Measurements from ENCODE around the gene GTPBP3. TPM values are rescaled to one million over a fixed set of nuclear protein-coding genes. Genes with fewer than 3 reads are reported as not detected.

Gene GTPBP3
- polyA plus RNA-seq, 1 donor = 11.9 TPM

GRCh38 chr19:17380426-17381138, 43.2 kb downstream of the GTPBP3 start:
- DNase-seq (ENCODE audit: low read depth) = no peak

DNA sequence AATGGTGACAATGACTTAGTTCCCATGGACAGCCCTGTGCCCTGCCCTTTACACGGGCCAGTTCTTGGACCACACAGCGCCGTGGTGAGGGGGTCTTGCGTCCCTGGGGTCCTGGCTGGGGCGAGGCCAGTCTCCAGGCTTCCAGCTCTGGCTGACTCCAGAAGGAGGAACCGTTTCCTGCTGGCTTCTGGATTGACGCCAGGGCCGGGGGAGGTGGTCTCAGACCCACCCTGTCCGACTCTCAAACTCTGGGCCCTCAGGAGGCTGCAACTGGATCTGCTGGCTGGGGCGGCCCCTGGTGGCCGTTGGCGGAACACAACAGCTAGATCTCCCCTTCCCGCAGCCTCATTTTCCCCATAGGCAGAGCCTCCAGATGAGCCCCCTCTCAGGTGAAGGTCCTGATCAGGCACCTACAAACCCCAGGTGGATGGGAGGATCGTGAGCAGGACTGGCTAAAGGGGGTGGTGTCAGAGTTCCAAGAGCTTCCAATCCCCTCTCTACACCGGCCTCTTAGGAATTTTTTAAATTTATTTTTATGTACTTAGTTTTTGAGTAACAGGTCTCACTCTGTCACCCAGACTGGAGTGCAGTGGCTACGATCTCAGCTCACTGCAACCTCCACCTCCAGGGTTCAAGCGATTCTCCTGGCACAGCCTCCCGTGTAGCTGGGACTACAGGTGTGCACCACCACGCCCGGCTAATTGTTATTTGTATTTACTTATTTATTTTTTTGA, 48.7 kb downstream of the GTPBP3 start:
- DNase-seq (ENCODE audit: low read depth) = no peak

- no peak for DNase-seq (ENCODE audit: low read depth)
These were observed 51.9 kb downstream of the GTPBP3 start for GRCh38 chr19:17389288-17389687.

GRCh38 chr19:17389957-17390664, 52.8 kb downstream of the GTPBP3 start:
- no peak for DNase-seq (ENCODE audit: low read depth)

DNA sequence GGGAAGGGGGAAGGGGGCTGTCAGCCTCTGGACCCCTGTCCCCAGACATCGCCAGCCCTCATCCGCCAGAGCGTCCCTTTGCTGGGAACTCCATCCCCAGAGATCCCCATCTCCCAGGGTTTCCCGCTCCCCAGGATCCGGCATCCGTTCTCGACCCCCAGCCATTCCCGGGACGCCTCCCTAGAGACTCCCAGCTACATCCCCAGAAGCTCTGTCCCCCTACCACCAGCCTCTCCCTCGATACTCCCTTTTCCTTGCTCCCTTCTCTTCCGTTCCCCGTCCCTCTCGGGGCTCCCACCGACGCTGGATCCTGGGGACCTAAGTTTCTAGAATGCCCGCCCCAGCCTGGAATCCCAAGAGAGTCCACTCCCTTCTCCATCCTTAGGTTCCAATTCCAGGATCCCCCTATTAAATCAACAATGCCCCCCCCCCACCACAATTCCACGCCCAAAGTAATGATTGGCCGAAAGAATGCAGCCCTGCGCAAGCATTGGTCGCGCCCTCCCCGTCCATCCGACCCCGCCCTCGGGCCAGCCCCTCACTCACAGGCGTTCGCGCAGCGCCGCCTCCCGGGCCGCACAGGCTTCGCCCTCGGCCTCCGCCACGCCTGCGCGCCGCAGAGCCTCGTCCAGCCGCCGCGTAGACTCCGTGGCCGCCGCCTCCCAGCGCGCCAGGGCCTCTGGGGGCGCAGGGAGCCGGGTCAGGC, 53.5 kb downstream of the GTPBP3 start:
- DNase-seq (ENCODE audit: low read depth) = no peak

DNA sequence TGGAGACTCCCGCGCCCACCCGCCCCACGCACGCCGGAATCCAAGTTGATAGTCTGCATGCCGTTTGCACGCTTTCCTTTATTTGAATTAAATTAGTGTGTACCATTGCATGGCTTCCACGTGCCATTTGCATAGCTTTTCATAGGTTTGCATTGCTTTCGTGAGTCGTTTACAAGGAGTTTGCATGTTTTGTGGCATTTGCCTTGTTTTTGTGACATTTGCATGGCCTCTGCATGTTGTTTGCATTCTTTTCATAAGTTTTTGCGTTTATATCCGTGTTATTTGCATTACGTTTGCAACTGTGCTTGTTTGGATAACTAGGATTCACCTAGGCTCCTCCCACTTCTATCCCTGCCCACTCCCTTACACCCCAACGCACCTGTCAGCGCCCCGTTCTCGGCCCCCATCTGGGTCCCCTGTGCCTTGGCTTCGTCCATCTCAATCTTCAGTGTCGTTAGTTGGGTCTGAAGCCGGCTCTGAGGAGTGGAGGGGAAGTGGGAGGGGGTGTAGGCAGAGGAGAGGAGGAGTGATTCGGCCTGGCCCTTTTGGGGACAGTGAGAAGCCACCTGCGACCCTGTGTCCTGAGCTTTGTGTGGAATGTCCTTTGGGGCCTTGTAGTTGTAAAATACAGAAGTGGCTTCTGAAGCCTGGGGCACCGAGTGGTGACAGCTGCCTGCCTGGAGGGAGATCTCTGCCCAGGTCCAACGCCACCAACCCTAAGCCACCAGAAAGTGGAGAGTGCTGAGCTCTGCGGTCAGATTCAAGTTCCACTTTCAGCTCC, 54.2 kb downstream of the GTPBP3 start:
- no peak for DNase-seq (ENCODE audit: low read depth)

Other genes starting within 250 kb of the GTPBP3 start
- 31.6 TPM for gene USE1, start 122.2 kb upstream of the GTPBP3 start, polyA plus RNA-seq (ENCODE audit: insufficient read length)
- 8.8 TPM for gene OCEL1, start 111.3 kb upstream of the GTPBP3 start, polyA plus RNA-seq (ENCODE audit: insufficient read length)
- 30.0 TPM for gene NR2F6, start 91.6 kb upstream of the GTPBP3 start, polyA plus RNA-seq (ENCODE audit: insufficient read length)
- gene USHBP1, start 72.8 kb upstream of the GTPBP3 start, polyA plus RNA-seq (ENCODE audit: insufficient read length) = 5.6 TPM
- 77.1 TPM for gene BABAM1, start 70.1 kb upstream of the GTPBP3 start, polyA plus RNA-seq (ENCODE audit: insufficient read length)
- 1.8 TPM for gene ANKLE1, start 55.7 kb upstream of the GTPBP3 start, polyA plus RNA-seq (ENCODE audit: insufficient read length)
- 7.9 TPM for gene ABHD8, start 34.1 kb upstream of the GTPBP3 start, polyA plus RNA-seq (ENCODE audit: insufficient read length)
- gene MRPL34, start 31.7 kb upstream of the GTPBP3 start, polyA plus RNA-seq (ENCODE audit: insufficient read length) = 28.3 TPM
- gene DDA1, start 28.0 kb upstream of the GTPBP3 start, polyA plus RNA-seq (ENCODE audit: insufficient read length) = 34.8 TPM
- gene ANO8, start 2.7 kb upstream of the GTPBP3 start, polyA plus RNA-seq (ENCODE audit: insufficient read length) = 7.9 TPM
- 40.7 TPM for gene PLVAP, start 39.8 kb downstream of the GTPBP3 start, polyA plus RNA-seq (ENCODE audit: insufficient read length)
- not detected for gene CCDC194, start 56.6 kb downstream of the GTPBP3 start, polyA plus RNA-seq (ENCODE audit: insufficient read length)
- gene BST2, start 68.1 kb downstream of the GTPBP3 start, polyA plus RNA-seq (ENCODE audit: insufficient read length) = 4.6 TPM
- gene MVB12A, start 82.5 kb downstream of the GTPBP3 start, polyA plus RNA-seq (ENCODE audit: insufficient read length) = 25.3 TPM
- 1.3 TPM for gene TMEM221, start 111.1 kb downstream of the GTPBP3 start, polyA plus RNA-seq (ENCODE audit: insufficient read length)
- not detected for gene NXNL1, start 123.4 kb downstream of the GTPBP3 start, polyA plus RNA-seq (ENCODE audit: insufficient read length)
- gene SLC27A1, start 133.0 kb downstream of the GTPBP3 start, polyA plus RNA-seq (ENCODE audit: insufficient read length) = 18.9 TPM
- gene PGLS, start 174.1 kb downstream of the GTPBP3 start, polyA plus RNA-seq (ENCODE audit: insufficient read length) = 49.5 TPM
- gene COLGALT1, start 218.1 kb downstream of the GTPBP3 start, polyA plus RNA-seq (ENCODE audit: insufficient read length) = 67.4 TPM

Measured in forelimb muscle (tissue), 1 donor.